GM12875 (cell line): Measurements from ENCODE around the gene ZP1.

Experiments
- H3K4me3 ChIP-seq: one replicate; pipeline ENCODE4 v1.5.1; 2011; ENCODE audit warnings: low read depth, low read length, control low read depth
- CTCF ChIP-seq: IDR thresholded peaks from 2 replicates; pipeline ENCODE4 v1.5.1; 2011; ENCODE audit warnings: low read depth, mild to moderate bottlenecking, control low read depth, inconsistent platforms, low read length, moderate library complexity, borderline replicate concordance; ENCODE audit not compliant: insufficient read depth

ZP1 gene

DNA sequence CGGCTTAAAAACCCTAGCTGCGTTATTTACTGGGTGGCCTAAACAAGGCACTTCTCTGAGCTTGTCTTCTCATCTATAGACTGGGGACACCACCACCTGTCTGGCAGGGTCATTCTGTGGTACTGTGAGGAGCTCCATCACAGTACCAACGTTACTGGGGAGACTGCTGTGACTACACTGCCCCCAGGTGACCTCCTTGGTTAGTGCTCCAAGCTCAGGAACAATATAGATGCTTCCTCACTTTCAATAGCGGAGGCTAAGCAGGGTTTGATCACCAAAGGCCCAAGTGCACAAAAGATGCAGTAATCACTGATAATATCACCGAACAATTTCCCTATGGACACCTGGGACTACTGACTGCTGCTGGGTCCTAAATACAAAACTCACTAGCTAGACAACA is 20.2 kb downstream of the ZP1 start:
- peak; percentile 53 for TF ChIP-seq CTCF

DNA sequence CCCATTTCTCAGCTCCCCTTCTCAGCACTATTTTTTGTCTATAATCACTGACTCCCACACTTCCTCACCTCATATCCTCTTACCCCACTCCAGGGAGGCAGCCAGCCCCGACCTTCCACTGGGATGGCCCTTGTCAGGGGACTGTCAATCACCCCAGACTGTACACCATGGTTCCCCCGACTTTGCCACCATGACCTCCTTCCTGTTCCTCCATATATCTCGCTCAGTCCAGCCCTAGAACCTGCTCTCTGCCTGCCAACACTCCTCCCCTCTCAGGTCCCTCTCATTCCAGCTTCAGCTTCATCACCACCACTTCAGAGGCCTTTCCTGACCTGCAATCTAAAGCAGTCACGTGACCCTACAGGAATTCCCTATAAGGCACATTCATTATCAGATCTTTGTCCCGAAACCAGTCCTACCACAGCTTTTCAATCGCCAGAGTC is 22.5 kb downstream of the ZP1 start:
- no peak overlapping the region for H3K4me3 ChIP-seq
- no peak for TF ChIP-seq CTCF

More for the DNA sequence above, 20.2 kb downstream of the ZP1 start:
- no peak overlapping the region for H3K4me3 ChIP-seq

GRCh38 chr11:60890696-60891095 is 23.4 kb downstream of the ZP1 start:
- TF ChIP-seq CTCF: no peak
- no peak overlapping the region for H3K4me3 ChIP-seq

- H3K4me3 ChIP-seq: no peak overlapping the region
Observed at GRCh38 chr11:60891103-60891741, 23.9 kb downstream of the ZP1 start.

DNA sequence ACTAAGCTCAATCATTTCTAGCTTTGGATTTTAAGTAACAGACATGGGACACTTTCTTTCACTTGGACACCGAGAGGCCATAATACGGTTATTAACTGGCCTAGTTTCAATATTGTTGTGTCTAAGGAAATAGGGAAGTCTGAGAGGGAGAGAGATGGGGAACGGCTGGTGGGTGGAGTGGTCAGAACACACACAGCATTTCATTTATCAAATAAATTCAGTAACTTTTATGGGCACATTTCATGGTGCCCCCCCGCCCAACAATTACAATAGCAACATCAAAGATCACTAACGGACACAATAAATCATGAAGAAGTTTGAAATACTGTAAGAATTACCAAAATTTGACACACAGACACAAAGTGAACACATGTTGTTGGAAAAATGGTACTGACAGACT is 28.3 kb downstream of the ZP1 start:
- no peak for TF ChIP-seq CTCF

More at GRCh38 chr11:60891103-60891741, 23.9 kb downstream of the ZP1 start:
- no peak for TF ChIP-seq CTCF

DNA sequence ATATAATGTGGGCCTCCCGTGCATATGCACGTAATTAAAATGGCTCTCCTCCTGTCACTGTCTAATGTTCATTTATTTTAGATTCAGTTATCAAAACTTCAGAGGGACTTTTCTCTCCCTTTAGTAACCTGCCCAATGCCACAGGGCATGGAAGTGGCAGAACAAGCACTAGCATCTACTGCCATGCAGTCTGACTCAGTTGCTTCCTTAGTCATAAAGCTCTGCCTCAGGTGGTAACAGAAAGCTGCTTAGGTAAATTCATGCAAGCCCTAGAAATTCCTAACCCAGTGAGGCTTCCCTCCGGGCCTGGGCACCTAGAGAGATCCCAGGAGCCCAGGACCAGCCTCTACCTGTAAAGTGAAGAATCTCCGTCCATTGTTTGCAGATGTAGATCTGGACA is 30.2 kb downstream of the ZP1 start:
- no peak for TF ChIP-seq CTCF
- H3K4me3 ChIP-seq: no peak overlapping the region

More for the DNA sequence above, 28.3 kb downstream of the ZP1 start:
- no peak overlapping the region for H3K4me3 ChIP-seq
